Measurements from ENCODE around the gene BOLA2B.
"Not testable (repeated sequence)": the region's sequence is repeated elsewhere in the genome, so short reads cannot be mapped to it uniquely, and the experiment has no call there.

DNA sequence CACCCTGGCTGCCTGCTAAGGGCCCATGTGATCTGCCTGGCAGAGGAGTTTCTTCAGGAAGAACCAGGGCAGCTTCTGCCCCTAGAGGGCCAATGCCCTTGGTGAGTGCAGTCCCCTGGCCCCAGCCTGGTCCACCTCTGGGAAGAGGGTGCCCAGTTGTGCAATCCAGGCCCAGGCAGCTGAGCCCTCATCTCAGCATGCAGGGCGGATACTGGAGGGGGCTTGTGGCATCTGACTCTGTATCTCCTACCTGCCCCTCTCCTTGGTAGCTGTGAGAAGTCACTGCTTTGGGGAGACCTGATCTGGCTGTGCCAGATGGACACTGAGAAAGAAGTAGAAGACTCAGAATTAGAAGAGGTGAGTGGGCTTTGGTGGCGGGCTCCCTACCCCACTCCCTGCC is 3.5 kb upstream of the BOLA2B start:
- TF ChIP-seq, protein P1, sequence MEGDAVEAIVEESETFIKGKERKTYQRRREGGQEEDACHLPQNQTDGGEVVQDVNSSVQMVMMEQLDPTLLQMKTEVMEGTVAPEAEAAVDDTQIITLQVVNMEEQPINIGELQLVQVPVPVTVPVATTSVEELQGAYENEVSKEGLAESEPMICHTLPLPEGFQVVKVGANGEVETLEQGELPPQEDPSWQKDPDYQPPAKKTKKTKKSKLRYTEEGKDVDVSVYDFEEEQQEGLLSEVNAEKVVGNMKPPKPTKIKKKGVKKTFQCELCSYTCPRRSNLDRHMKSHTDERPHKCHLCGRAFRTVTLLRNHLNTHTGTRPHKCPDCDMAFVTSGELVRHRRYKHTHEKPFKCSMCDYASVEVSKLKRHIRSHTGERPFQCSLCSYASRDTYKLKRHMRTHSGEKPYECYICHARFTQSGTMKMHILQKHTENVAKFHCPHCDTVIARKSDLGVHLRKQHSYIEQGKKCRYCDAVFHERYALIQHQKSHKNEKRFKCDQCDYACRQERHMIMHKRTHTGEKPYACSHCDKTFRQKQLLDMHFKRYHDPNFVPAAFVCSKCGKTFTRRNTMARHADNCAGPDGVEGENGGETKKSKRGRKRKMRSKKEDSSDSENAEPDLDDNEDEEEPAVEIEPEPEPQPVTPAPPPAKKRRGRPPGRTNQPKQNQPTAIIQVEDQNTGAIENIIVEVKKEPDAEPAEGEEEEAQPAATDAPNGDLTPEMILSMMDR (IDR thresholded peaks at IDR 0.05; ENCODE audit: poor library complexity) = not testable (repeated sequence)
- not testable (repeated sequence) for TF ChIP-seq EZH2 (IDR thresholded peaks at IDR 0.05; ENCODE audit: borderline replicate concordance)

All from hepatocyte (in vitro differentiated cells).